Upper lobe of left lung (tissue), 4 donors: ENCODE results near the gene TXNL4B.

ENCODE experiments used
- CTCF ChIP-seq, 6 experiments: fragments of 450-650 bp in 4 of 6; fragments of 200-600 bp in 2 of 6; sonication (generic) in 2 of 6; IDR thresholded peaks; one replicate each; pipeline ENCODE4 v1.5.1; 2016 to 2019; ENCODE audit warnings: antibody characterized with exemption in 6 of 6
- POLR2A ChIP-seq, 4 donors: fragments of 450-650 bp; IDR thresholded peaks; one replicate each; pipeline ENCODE4 v1.5.1; 2016 to 2017; ENCODE audit warnings: antibody characterized with exemption in 4 of 4, mild to moderate bottlenecking in 2 of 4

GRCh38 chr16:72131036-72131435 lies 37.6 kb upstream of the TXNL4B start:
- TF ChIP-seq CTCF (IDR thresholded peaks at IDR 0.05) (no peak), POLR2A (IDR thresholded peaks at IDR 0.05) (no peak)
